MM.1S (cell line): ENCODE results near the gene HEMK1.

Experiments
- DNase-seq: peaks from one replicate; pipeline ENCODE4 v3.0.0-alpha.2; 2015
- H2AFZ ChIP-seq: fragments of 300-600 bp; sonication (generic); 2 replicates; pipeline ENCODE4 v1.6.0; 2016; ENCODE audit warnings: antibody characterized with exemption, low read length
- H3F3A ChIP-seq: fragments of 300-600 bp; sonication (generic); 2 replicates; pipeline ENCODE4 v1.6.1; 2016; ENCODE audit warnings: mild to moderate bottlenecking, antibody characterized with exemption, low read length, moderate library complexity, mixed read lengths; ENCODE audit not compliant: insufficient read depth
- H3K27ac ChIP-seq: fragments of 300-600 bp; sonication (generic); 2 replicates; pipeline ENCODE4 v1.5.1; 2016; ENCODE audit warnings: mild to moderate bottlenecking, low read length
- H3K27me3 ChIP-seq: fragments of 300-600 bp; sonication (generic); replicated peaks from 2 replicates; pipeline ENCODE4 v1.6.0; 2016; ENCODE audit warnings: low read length; ENCODE audit not compliant: insufficient read depth
- H3K36me3 ChIP-seq: fragments of 300-600 bp; sonication (generic); replicated peaks from 2 replicates; pipeline ENCODE4 v1.6.1; 2016; ENCODE audit warnings: mild to moderate bottlenecking, low read length, mixed read lengths; ENCODE audit not compliant: insufficient read depth
- H3K4me1 ChIP-seq: fragments of 300-600 bp; sonication (generic); 2 replicates; pipeline ENCODE4 v1.6.1; 2016; ENCODE audit warnings: low read length, mixed read lengths
- H3K4me2 ChIP-seq: fragments of 300-600 bp; sonication (generic); 2 replicates; pipeline ENCODE4 v1.6.0; 2016; ENCODE audit warnings: low read depth, low read length
- H3K4me3 ChIP-seq: fragments of 300-600 bp; sonication (generic); 2 replicates; pipeline ENCODE4 v1.5.1; 2016; ENCODE audit warnings: low read length, mixed read lengths
- H3K79me2 ChIP-seq: fragments of 300-600 bp; sonication (generic); 2 replicates; pipeline ENCODE4 v1.6.1; 2016; ENCODE audit warnings: mixed run types, low read length, mixed read lengths
- H3K9ac ChIP-seq: fragments of 300-600 bp; sonication (generic); 2 replicates; pipeline ENCODE4 v1.6.1; 2016; ENCODE audit warnings: low read length, mixed read lengths
- H3K9me2 ChIP-seq: fragments of 300-600 bp; sonication (generic); replicated peaks from 2 replicates; pipeline ENCODE4 v1.6.1; 2016; ENCODE audit warnings: mild to moderate bottlenecking, low read length, mixed read lengths; ENCODE audit not compliant: insufficient read depth
- H3K9me3 ChIP-seq: fragments of 300-600 bp; sonication (generic); replicated peaks from 2 replicates; pipeline ENCODE4 v1.6.1; 2016; ENCODE audit warnings: mild to moderate bottlenecking, low read length, mixed read lengths; ENCODE audit not compliant: insufficient read depth
- H4K20me1 ChIP-seq: fragments of 300-600 bp; sonication (generic); 2 replicates; pipeline ENCODE4 v1.6.1; 2016; ENCODE audit warnings: mild to moderate bottlenecking, low read length, moderate library complexity, mixed read lengths; ENCODE audit not compliant: insufficient read depth
- EZH2 ChIP-seq: fragments of 300-600 bp; sonication (generic); optimal IDR thresholded peaks from 2 replicates; pipeline ENCODE3; 2017; ENCODE audit warnings: low read depth, mild to moderate bottlenecking, antibody characterized with exemption, low read length, mixed read lengths
- EZH2phosphoT487 ChIP-seq: fragments of 300-600 bp; sonication (generic); IDR thresholded peaks from 2 replicates; pipeline ENCODE4 v1.6.1; 2018; ENCODE audit warnings: antibody characterized with exemption, low read length
- TF ChIP-seq, protein P1 (sequence below): fragments of 300-600 bp; sonication (generic); IDR thresholded peaks from 2 replicates; pipeline ENCODE4 v1.5.1; 2016; ENCODE audit warnings: antibody characterized with exemption, low read length, mixed read lengths

Gene HEMK1

DNA sequence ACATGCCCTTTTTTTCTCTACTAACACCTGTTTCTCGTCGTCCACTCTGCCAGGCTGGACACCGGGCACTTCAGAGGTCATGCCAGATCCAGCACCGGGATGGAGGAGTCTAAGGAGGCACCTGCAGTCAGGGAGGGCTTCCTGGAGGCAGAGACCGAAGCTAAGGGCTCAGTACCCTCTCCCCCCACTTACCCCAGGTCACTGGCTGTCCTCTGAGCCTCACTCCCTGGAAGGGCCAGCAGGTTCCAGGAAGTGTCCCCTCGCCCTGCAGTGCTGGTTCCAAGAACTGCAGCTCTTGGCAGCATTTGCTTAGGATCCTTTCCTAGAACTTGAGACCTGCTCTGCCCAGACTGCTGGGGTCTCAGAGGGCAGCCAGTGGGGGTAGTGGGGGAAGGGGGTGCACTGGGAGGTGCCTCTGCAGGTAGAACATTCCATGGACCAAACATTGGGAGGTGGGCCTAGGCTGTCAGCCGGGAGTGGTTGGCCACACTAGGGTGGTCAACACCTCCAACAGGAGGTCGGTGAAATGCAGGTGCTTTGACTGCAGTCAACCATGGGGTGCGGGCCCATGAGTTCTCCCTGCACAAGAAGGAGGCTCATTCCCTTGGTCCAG, 30.9 kb downstream of the HEMK1 start:
- Histone ChIP-seq H2AFZ (no peak overlapping the region), H3K9me3 (no peaks in the 10 kb centered on the region), H3K36me3 (no peaks in the 10 kb centered on the region), H4K20me1 (no peaks in the 10 kb centered on the region), H3K9ac (no peak overlapping the region), H3K4me3 (no peak overlapping the region), H3K9me2 (no peaks in the 10 kb centered on the region), H3K4me1 (peaks cover 7% of the 10 kb centered on the region), H3K79me2 (no peaks in the 10 kb centered on the region), H3F3A (no peaks in the 10 kb centered on the region), H3K27ac (no peak overlapping the region), H3K27me3 (no peaks in the 10 kb centered on the region), H3K4me2 (no peak overlapping the region)
- TF ChIP-seq, protein P1, sequence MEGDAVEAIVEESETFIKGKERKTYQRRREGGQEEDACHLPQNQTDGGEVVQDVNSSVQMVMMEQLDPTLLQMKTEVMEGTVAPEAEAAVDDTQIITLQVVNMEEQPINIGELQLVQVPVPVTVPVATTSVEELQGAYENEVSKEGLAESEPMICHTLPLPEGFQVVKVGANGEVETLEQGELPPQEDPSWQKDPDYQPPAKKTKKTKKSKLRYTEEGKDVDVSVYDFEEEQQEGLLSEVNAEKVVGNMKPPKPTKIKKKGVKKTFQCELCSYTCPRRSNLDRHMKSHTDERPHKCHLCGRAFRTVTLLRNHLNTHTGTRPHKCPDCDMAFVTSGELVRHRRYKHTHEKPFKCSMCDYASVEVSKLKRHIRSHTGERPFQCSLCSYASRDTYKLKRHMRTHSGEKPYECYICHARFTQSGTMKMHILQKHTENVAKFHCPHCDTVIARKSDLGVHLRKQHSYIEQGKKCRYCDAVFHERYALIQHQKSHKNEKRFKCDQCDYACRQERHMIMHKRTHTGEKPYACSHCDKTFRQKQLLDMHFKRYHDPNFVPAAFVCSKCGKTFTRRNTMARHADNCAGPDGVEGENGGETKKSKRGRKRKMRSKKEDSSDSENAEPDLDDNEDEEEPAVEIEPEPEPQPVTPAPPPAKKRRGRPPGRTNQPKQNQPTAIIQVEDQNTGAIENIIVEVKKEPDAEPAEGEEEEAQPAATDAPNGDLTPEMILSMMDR = no peak
- no peak for TF ChIP-seq EZH2phosphoT487
- no peak for DNase-seq

DNA sequence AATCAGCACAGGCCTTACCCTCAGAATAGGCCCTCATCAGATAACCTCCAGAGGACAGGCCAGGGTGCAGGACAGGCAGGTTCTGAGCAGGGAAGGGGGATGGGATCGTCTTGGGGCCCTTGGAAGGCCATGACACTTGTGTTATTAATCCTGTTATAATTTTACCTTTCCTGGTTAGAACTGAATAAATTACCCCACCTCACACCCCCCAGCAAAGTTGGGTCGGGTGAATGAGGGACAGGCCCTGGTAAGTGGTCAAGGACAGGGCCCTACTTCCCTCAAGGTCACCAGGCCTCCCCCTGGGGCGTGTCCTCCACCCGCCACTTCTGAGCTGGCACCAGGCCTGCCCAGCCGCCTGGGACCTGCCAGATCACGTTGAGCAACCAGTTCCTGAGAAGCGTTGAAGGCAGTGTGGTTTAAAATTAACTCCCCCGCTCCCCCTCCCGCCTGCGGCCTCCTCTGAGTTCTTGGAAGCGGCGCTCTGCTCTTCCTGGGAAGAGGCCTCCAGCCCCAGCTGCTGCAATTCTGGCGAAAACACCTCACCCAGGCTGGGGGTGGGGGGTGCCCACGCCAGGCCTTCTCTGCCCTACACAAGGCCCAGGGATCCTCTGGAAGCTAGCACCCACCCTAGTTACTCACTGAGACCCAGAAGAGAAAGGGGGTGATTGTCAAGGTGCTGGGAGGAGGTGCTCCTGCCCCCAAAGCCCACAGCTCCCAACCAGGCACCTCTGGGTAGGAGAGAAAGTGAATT, 31.7 kb downstream of the HEMK1 start:
- Histone ChIP-seq H2AFZ (no peak overlapping the region), H3K79me2 (no peaks in the 10 kb centered on the region), H3K9ac (no peak overlapping the region), H3K27me3 (no peaks in the 10 kb centered on the region), H3K27ac (no peak overlapping the region), H4K20me1 (no peaks in the 10 kb centered on the region), H3K36me3 (no peaks in the 10 kb centered on the region), H3K4me3 (no peak overlapping the region), H3K9me3 (no peaks in the 10 kb centered on the region), H3K9me2 (no peaks in the 10 kb centered on the region), H3K4me2 (no peak overlapping the region), H3K4me1 (peaks cover 11% of the 10 kb centered on the region), H3F3A (no peaks in the 10 kb centered on the region)
- DNase-seq = no peak
- TF ChIP-seq EZH2phosphoT487 (no peak), EZH2 (no peak)
- TF ChIP-seq, protein P1 = no peak

DNA sequence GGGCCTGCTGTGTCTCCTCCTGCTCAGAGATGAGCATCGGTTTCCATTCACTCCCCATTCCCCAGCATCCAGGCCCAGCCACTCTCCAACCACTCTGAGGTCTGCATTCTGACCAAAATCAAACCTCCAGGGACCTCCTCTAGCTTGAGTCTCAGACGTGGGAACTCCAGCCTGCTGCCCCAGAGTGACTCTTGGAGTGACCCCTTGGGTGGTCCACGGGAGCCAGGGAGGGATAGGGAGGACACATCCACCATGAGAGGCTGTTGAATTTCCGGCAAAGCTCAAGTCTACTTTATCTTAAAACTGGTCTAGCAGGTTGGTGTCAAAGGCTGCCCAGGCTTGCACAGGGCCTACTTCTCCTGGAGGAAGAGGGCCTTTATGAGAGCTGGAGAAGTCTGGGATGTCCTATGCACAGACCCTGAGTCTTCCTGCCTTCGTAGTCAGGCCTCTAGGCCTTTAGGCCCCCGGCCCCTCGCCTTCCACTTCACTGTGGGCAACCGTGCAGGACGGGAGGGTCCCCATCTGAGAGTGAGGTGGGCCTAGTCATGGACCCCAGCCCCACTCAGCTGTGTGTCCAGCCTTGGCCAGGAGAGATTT, 33.4 kb downstream of the HEMK1 start:
- no peaks in the 10 kb centered on the region for H4K20me1 ChIP-seq
- no peaks in the 10 kb centered on the region for H3K27me3 ChIP-seq
- no peak overlapping the region for H3K9ac ChIP-seq
- H3K27ac ChIP-seq = no peak overlapping the region
- H3K36me3 ChIP-seq = no peaks in the 10 kb centered on the region
- no peak overlapping the region for H2AFZ ChIP-seq
- no peak for DNase-seq
- no peak overlapping the region for H3K4me3 ChIP-seq
- H3K4me1 ChIP-seq = peaks cover 11% of the 10 kb centered on the region
- no peaks in the 10 kb centered on the region for H3F3A ChIP-seq
- no peaks in the 10 kb centered on the region for H3K9me2 ChIP-seq
- no peaks in the 10 kb centered on the region for H3K79me2 ChIP-seq
- TF ChIP-seq, protein P1 = no peak
- no peak overlapping the region for H3K4me2 ChIP-seq
- H3K9me3 ChIP-seq = no peaks in the 10 kb centered on the region
